HepG2 (cell line): ENCODE results near the gene SLC38A3. TPM values are rescaled to one million over a fixed set of nuclear protein-coding genes. Genes with fewer than 3 reads are reported as not detected.
A peak's percentile ranks its signal among the peaks of the same experiment; 100 is the strongest.

Experiments used
- CBX1 ChIP-seq: IDR thresholded peaks from one replicate; pipeline ENCODE4 v1.6.1; 2016; ENCODE audit warnings: antibody characterized with exemption, low read depth
- CCAR2 ChIP-seq: fragments of 200-400 bp; formaldehyde crosslinking; optimal IDR thresholded peaks from 2 replicates; pipeline ENCODE3; 2018; ENCODE audit warnings: low read depth, mild to moderate bottlenecking, low read length, moderate library complexity
- ERF ChIP-seq: IDR thresholded peaks from 2 replicates; pipeline ENCODE4 v1.6.1; 2018; ENCODE audit warnings: missing biosample characterization, missing genetic modification reagents
- MAZ ChIP-seq, 2 experiments: sonication (generic) in 1 of 2; formaldehyde crosslinking in 1 of 2; IDR thresholded peaks; 2 replicates each; pipeline versions ENCODE4 v1.5.0 to v1.6.1; 2012 to 2020; ENCODE audit warnings: low read depth in 2 of 2, mild to moderate bottlenecking in 2 of 2, borderline replicate concordance in 1 of 2, improper control_type of control experiment in 1 of 2, low read length in 1 of 2, missing genetic modification reagents in 1 of 2, moderate library complexity in 1 of 2
- NAIF1 ChIP-seq: sonication (generic); formaldehyde crosslinking; IDR thresholded peaks from 2 replicates; pipeline ENCODE4 v1.5.0; 2020; ENCODE audit warnings: mild to moderate bottlenecking, missing genetic modification reagents, borderline replicate concordance
- NR2F2 ChIP-seq: IDR thresholded peaks from 2 replicates; pipeline ENCODE4 v1.6.1; 2012; ENCODE audit warnings: low read depth, inconsistent platforms, borderline replicate concordance
- RFX1 ChIP-seq: fragments of 450-650 bp; IDR thresholded peaks from 2 replicates; pipeline ENCODE4 v1.6.1; 2017
- RFX5 ChIP-seq: IDR thresholded peaks from 2 replicates; pipeline ENCODE4 v1.6.1; 2011; ENCODE audit warnings: low read depth, low read length, improper control_type of control experiment
- SAFB2 ChIP-seq: sonication (generic); formaldehyde crosslinking; IDR thresholded peaks from 2 replicates; pipeline ENCODE4 v1.5.1; 2020; ENCODE audit warnings: missing genetic modification reagents, low read depth, mild to moderate bottlenecking, borderline replicate concordance
- SMARCC2 ChIP-seq: fragments of 450-650 bp; IDR thresholded peaks from 2 replicates; pipeline ENCODE4 v1.6.1; 2017; ENCODE audit warnings: antibody characterized with exemption, mild to moderate bottlenecking
- SRSF9 ChIP-seq: fragments of 200-400 bp; formaldehyde crosslinking; IDR thresholded peaks from 2 replicates; pipeline ENCODE4 v1.6.1; 2018; ENCODE audit warnings: borderline replicate concordance, mild to moderate bottlenecking, low read depth, low read length; ENCODE audit not compliant: insufficient read depth, poor library complexity, severe bottlenecking
- TCF12 ChIP-seq, 2 experiments: fragments of 450-650 bp in 1 of 2; sonication (generic) in 1 of 2; formaldehyde crosslinking in 1 of 2; IDR thresholded peaks; 2 replicates each; pipeline versions ENCODE4 v1.6.1 to v1.8.0; 2017 to 2022; ENCODE audit warnings: antibody characterized with exemption in 1 of 2, mild to moderate bottlenecking in 1 of 2, missing genetic modification reagents in 1 of 2, moderate library complexity in 1 of 2
- THRA ChIP-seq: sonication (generic); formaldehyde crosslinking; IDR thresholded peaks from 2 replicates; pipeline ENCODE4 v1.4.0; 2020; ENCODE audit warnings: missing genetic modification reagents, borderline replicate concordance
- U2AF1 ChIP-seq: fragments of 200-400 bp; formaldehyde crosslinking; optimal IDR thresholded peaks from 2 replicates; pipeline ENCODE3; 2017; ENCODE audit warnings: mild to moderate bottlenecking, low read depth, low read length
- ZBTB44 ChIP-seq: sonication (generic); formaldehyde crosslinking; IDR thresholded peaks from 2 replicates; pipeline ENCODE4 v1.4.0; 2020; ENCODE audit warnings: missing genetic modification reagents
- ZFP1 ChIP-seq: IDR thresholded peaks from 2 replicates; pipeline ENCODE4 v1.6.1; 2016
- ZFP36L2 ChIP-seq: sonication (generic); formaldehyde crosslinking; IDR thresholded peaks from 2 replicates; pipeline ENCODE4 v1.4.0; 2020; ENCODE audit warnings: missing genetic modification reagents
- ZFP82 ChIP-seq: sonication (generic); formaldehyde crosslinking; IDR thresholded peaks from 2 replicates; pipeline ENCODE4 v1.5.1; 2020; ENCODE audit warnings: mild to moderate bottlenecking, missing genetic modification reagents, borderline replicate concordance
- ZNF260 ChIP-seq: sonication (generic); formaldehyde crosslinking; IDR thresholded peaks from 2 replicates; pipeline ENCODE4 v1.4.0; 2020; ENCODE audit warnings: missing genetic modification reagents, low read depth, mild to moderate bottlenecking, borderline replicate concordance
- ZNF331 ChIP-seq: sonication (generic); formaldehyde crosslinking; IDR thresholded peaks from 2 replicates; pipeline ENCODE4 v1.4.0; 2020; ENCODE audit warnings: missing genetic modification reagents
- ZNF382 ChIP-seq: sonication (generic); formaldehyde crosslinking; IDR thresholded peaks from 2 replicates; pipeline ENCODE4 v1.5.0; 2020; ENCODE audit warnings: missing genetic modification reagents, mild to moderate bottlenecking, borderline replicate concordance
- ZNF589 ChIP-seq: sonication (generic); formaldehyde crosslinking; conservative IDR thresholded peaks from 2 replicates; pipeline ENCODE4 v1.8.0; 2022; ENCODE audit warnings: mild to moderate bottlenecking, moderate library complexity, missing genetic modification reagents
- ZNF605 ChIP-seq: sonication (generic); formaldehyde crosslinking; IDR thresholded peaks from 2 replicates; pipeline ENCODE4 v1.8.0; 2022; ENCODE audit warnings: mild to moderate bottlenecking, missing genetic modification reagents
- ZNF616 ChIP-seq: sonication (generic); formaldehyde crosslinking; IDR thresholded peaks from 2 replicates; pipeline ENCODE4 v1.5.0; 2020; ENCODE audit warnings: low read depth, mild to moderate bottlenecking, missing genetic modification reagents
- ZXDC ChIP-seq: sonication (generic); formaldehyde crosslinking; IDR thresholded peaks from 2 replicates; pipeline ENCODE4 v1.5.0; 2020; ENCODE audit warnings: mild to moderate bottlenecking, missing genetic modification reagents
- polyA plus RNA-seq, 8 experiments: library from polyadenylated mRNA; depleted of rRNA in 3 of 8; stranded (reverse) in 7 of 8; unstranded in 1 of 8; fragments of >200 nt; fragmentation: Illumina TruSeq in 4 of 8; extraction: Trizol in 4 of 8; gene quantifications; 2 replicates each; pipeline versions ENCODE4 v1.2.1 to v1.2.3, GENCODE V29; 2011 to 2016; ENCODE audit warnings: low read depth in 4 of 8, missing spikeins in 1 of 8, mixed read lengths in 1 of 8; ENCODE audit not compliant: insufficient read depth in 1 of 8
- total RNA-seq, 5 experiments: library from RNA; depleted of rRNA; stranded (reverse); fragments of >200 nt; fragmentation: Illumina TruSeq; extraction: Trizol; gene quantifications; 2 replicates each; pipeline ENCODE4 v1.2.3, GENCODE V29; 2016; ENCODE audit warnings: low read depth in 1 of 5

Gene SLC38A3
- total and polyA plus RNA-seq, 2 of the 13 experiments (the other 11 are each of a cell fraction or from before 2014, with no cell fraction given) = 29.8 to 164 TPM

GRCh38 chr3:50208677-50209344, 3.7 kb downstream of the SLC38A3 start (continued):
- TF ChIP-seq ZBTB44 (CRISPR knock-in tag) (no peak), ZNF382 (CRISPR knock-in tag) (no peak), ZFP82 (CRISPR knock-in tag) (no peak), MAZ (IDR thresholded peaks at IDR 0.05; ENCODE audit: borderline replicate concordance, low read depth, low read length) (peak; percentile 62; the same call in 1 of the 2 replicates), MAZ (CRISPR knock-in tag; IDR thresholded peaks at IDR 0.05; ENCODE audit: low read depth) (peak; percentile 68), ZFP1 (0 out of 2 replicates have a peak, but pooled peaks have one; percentile 67), NR2F2 (no peak), ZNF605 (0 out of 2 replicates have a peak, but pooled peaks have one; percentile 57), SRSF9 (no peak), SAFB2 (CRISPR knock-in tag) (no peak), CBX1 (peak; percentile 24), ZXDC (CRISPR knock-in tag) (peak; percentile 89; the same call in 1 of the 2 replicates), ERF (CRISPR knock-in tag) (peak; percentile 71; the same call in 1 of the 2 replicates), U2AF1 (no peak), ZNF260 (CRISPR knock-in tag) (no peak), ZNF589 (CRISPR knock-in tag) (peak; percentile 89), RFX1 (no peak), ZNF331 (CRISPR knock-in tag) (peak; percentile 64), ZFP36L2 (CRISPR knock-in tag) (no peak), SMARCC2 (no peak), TCF12 (IDR thresholded peaks at IDR 0.05) (no peak), TCF12 (CRISPR knock-in tag; IDR thresholded peaks at IDR 0.05) (peak; percentile 97), CCAR2 (peak; percentile 70), RFX5 (no peak), THRA (CRISPR knock-in tag) (peak; percentile 97; the same call in 1 of the 2 replicates), ZNF616 (no peak), NAIF1 (CRISPR knock-in tag) (0 out of 2 replicates have a peak, but pooled peaks have one; percentile 33)
